Glutamatergic neuron (in vitro differentiated cells): ENCODE measurements around the gene RASGEF1B. TPM values are rescaled to one million over a fixed set of nuclear protein-coding genes. Genes with fewer than 3 reads are reported as not detected.

ENCODE experiments used
- DNase-seq: peaks from one replicate; pipeline ENCODE4 v3.0.0; 2022
- H3K27ac Mint-ChIP-seq: one replicate; pipeline ENCODE4 v1.8.0; 2020; ENCODE audit warnings: mild to moderate bottlenecking, mixed read lengths, inconsistent platforms; ENCODE audit not compliant: unreplicated experiment
- H3K27me3 Mint-ChIP-seq: one replicate; pipeline ENCODE4 v1.8.0; 2020; ENCODE audit warnings: mild to moderate bottlenecking, moderate library complexity, mixed read lengths, inconsistent platforms; ENCODE audit not compliant: unreplicated experiment
- H3K36me3 Mint-ChIP-seq: one replicate; pipeline ENCODE4 v1.8.0; 2020; ENCODE audit warnings: mild to moderate bottlenecking, mixed read lengths, inconsistent platforms; ENCODE audit not compliant: unreplicated experiment
- H3K4me1 Mint-ChIP-seq: one replicate; pipeline ENCODE4 v1.8.0; 2020; ENCODE audit warnings: mild to moderate bottlenecking, low read depth, mixed read lengths, inconsistent platforms; ENCODE audit not compliant: unreplicated experiment
- H3K4me3 Mint-ChIP-seq: one replicate; pipeline ENCODE4 v1.8.0; 2020; ENCODE audit warnings: mild to moderate bottlenecking, mixed read lengths, inconsistent platforms; ENCODE audit not compliant: unreplicated experiment
- H3K9me3 Mint-ChIP-seq: one replicate; pipeline ENCODE4 v1.8.0; 2020; ENCODE audit warnings: mild to moderate bottlenecking, moderate library complexity, mixed read lengths, inconsistent platforms; ENCODE audit not compliant: unreplicated experiment
- total RNA-seq: library from RNA; stranded (reverse); fragmentation: NEBNext Ultra II Directional; extraction: Animal tissue kit (Norgen Biotek cat#: 25700); gene quantifications from one replicate; pipeline ENCODE4 v1.2.1, GENCODE V29; 2021; ENCODE audit not compliant: unreplicated experiment
- TF ChIP-seq, protein P1 (sequence below): fragments of 200-600 bp; sonication (generic); IDR thresholded peaks from one replicate; pipeline ENCODE4 v1.5.0; 2021; ENCODE audit not compliant: partially characterized antibody, unreplicated experiment

The RASGEF1B gene
- total RNA-seq, 1 donor from 2014 or later: 108 TPM

DNA sequence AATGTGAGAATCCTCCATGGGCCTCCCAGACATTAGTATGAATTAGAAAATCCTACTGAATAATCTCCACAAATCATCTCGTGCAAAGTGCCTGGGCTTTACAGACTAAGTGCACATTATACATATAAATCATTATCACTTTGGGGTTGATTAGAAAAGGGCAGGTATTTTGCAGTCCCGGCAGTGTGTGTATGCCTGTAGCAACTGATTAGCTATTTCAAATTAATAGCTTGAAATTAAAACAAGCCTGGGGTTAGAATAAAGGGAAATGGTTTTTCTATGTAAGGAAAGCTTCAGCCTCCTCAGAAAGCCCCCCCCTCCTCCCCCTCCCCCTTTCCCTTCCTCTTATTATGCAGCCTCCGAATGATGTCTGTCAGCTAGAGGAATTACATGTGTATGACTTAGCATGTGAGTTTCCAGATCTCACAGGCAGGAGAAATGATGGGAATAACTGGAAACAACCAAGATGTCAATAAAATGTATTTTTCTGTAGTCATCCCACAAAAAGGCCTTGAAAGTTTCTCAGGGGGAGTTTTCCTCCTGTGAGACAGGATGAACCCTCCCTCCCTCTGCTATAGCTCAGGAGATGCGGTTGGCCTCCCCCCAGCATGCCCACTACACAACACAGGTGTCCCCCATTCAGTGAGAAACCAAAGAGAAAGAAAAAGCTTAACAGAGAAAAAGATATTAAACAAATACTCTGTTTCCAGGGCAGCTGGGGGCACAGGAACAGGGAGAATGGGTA, 41.2 kb upstream of the RASGEF1B start:
- Mint-ChIP-seq H3K4me1 (peaks cover 35% of the 10 kb centered on the region), H3K36me3 (no peaks in the 10 kb centered on the region), H3K9me3 (no peaks in the 10 kb centered on the region), H3K4me3 (no peak overlapping the region), H3K27ac (no peak overlapping the region), H3K27me3 (no peaks in the 10 kb centered on the region)
- TF ChIP-seq, protein P1, sequence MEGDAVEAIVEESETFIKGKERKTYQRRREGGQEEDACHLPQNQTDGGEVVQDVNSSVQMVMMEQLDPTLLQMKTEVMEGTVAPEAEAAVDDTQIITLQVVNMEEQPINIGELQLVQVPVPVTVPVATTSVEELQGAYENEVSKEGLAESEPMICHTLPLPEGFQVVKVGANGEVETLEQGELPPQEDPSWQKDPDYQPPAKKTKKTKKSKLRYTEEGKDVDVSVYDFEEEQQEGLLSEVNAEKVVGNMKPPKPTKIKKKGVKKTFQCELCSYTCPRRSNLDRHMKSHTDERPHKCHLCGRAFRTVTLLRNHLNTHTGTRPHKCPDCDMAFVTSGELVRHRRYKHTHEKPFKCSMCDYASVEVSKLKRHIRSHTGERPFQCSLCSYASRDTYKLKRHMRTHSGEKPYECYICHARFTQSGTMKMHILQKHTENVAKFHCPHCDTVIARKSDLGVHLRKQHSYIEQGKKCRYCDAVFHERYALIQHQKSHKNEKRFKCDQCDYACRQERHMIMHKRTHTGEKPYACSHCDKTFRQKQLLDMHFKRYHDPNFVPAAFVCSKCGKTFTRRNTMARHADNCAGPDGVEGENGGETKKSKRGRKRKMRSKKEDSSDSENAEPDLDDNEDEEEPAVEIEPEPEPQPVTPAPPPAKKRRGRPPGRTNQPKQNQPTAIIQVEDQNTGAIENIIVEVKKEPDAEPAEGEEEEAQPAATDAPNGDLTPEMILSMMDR: no peak
- DNase-seq: no peak

DNA sequence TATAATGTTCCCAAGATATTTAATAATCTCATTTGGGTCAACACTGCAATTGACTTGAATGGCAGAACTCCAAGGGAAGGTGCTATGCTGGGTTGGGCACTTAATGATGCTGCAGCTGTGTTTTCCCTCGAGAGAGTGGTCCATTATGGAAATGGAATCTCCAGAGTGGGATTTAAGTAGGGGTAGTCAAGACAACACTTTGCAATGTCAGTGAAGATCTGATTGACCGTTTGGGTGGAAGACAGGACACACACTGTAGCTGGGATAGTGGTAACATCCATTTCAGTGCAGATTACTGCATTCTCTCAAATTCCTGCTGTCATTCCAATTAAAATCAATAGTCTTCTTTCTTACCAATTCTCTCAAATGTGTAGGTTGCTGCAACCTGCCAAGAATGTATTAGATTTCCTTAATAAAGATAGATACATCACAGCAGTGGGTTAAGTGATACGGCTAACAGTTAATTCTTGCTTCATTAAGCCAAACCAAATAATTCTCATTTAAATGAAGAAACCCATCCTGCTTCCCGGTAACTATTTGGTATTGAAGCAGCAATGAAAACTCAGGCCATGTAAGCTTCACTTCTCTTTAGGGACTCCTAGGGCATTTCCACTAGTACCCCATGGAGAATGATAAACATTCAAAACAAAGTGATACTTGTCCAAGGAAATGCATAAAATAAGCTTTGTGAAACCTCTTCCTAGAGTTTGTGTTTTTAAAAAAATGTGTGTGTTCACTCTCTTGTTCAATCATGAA, 40.5 kb upstream of the RASGEF1B start:
- no peak overlapping the region for H3K27ac Mint-ChIP-seq
- H3K9me3 Mint-ChIP-seq: no peaks in the 10 kb centered on the region
- H3K4me3 Mint-ChIP-seq: no peak overlapping the region
- peaks cover 35% of the 10 kb centered on the region for H3K4me1 Mint-ChIP-seq
- TF ChIP-seq, protein P1: no peak
- no peak for DNase-seq
- H3K27me3 Mint-ChIP-seq: no peaks in the 10 kb centered on the region
- no peaks in the 10 kb centered on the region for H3K36me3 Mint-ChIP-seq

GRCh38 chr4:81510643-81511178, 39.0 kb upstream of the RASGEF1B start:
- no peaks in the 10 kb centered on the region for H3K9me3 Mint-ChIP-seq
- peaks cover 1% of the 10 kb centered on the region for H3K27me3 Mint-ChIP-seq
- H3K27ac Mint-ChIP-seq: no peak overlapping the region
- TF ChIP-seq, protein P1: no peak
- H3K4me1 Mint-ChIP-seq: peaks cover 31% of the 10 kb centered on the region
- no peak overlapping the region for H3K4me3 Mint-ChIP-seq
- no peak for DNase-seq
- H3K36me3 Mint-ChIP-seq: no peaks in the 10 kb centered on the region

GRCh38 chr4:81509822-81510221, 38.1 kb upstream of the RASGEF1B start:
- H3K4me1 Mint-ChIP-seq: peaks cover 36% of the 10 kb centered on the region
- DNase-seq: no peak
- TF ChIP-seq, protein P1: no peak

GRCh38 chr4:81509191-81509590, 37.5 kb upstream of the RASGEF1B start:
- H3K36me3 Mint-ChIP-seq: no peaks in the 10 kb centered on the region
- H3K9me3 Mint-ChIP-seq: peaks cover 2% of the 10 kb centered on the region
- no peak overlapping the region for H3K4me3 Mint-ChIP-seq
- DNase-seq: no peak
- TF ChIP-seq, protein P1: no peak
- H3K4me1 Mint-ChIP-seq: peaks cover 41% of the 10 kb centered on the region
- no peak overlapping the region for H3K27ac Mint-ChIP-seq
- H3K27me3 Mint-ChIP-seq: peaks cover 5% of the 10 kb centered on the region

More at GRCh38 chr4:81509822-81510221, 38.1 kb upstream of the RASGEF1B start:
- Mint-ChIP-seq H3K9me3 (peaks cover under 1% of the 10 kb centered on the region), H3K27me3 (peaks cover 1% of the 10 kb centered on the region), H3K36me3 (no peaks in the 10 kb centered on the region), H3K4me3 (no peak overlapping the region), H3K27ac (no peak overlapping the region)
